Stimulated activated CD4-positive, alpha-beta T cell treated with anti-CD3 and anti-CD28 coated beads, Interleukin-4, amount 100 ng/mL, for 4 hours (primary cell): ENCODE results near the gene BUD13.
"Not testable (repeated sequence)": the region's sequence is repeated elsewhere in the genome, so short reads cannot be mapped to it uniquely, and the experiment has no call there.

Experiments
- DNase-seq, 2 experiments: peaks; one replicate each; pipeline ENCODE4 v3.0.0-alpha.2; 2020

The BUD13 gene

GRCh38 chr11:116792144-116792868 lies 19.5 kb upstream of the BUD13 start:
- no peak for DNase-seq

- DNase-seq, result no peak
These were observed 19.0 kb upstream of the BUD13 start, which contains the start of gene APOA5 for GRCh38 chr11:116791813-116792143. TSS of gene APOA5 (minus strand) at chr11:116791879. CDS start at chr11:116791860, 19 bp downstream.

- peak; percentile 56 to 74 for DNase-seq
These were observed 18.4 kb upstream of the BUD13 start for GRCh38 chr11:116791002-116791812.

- no peak for DNase-seq
These were observed 17.6 kb upstream of the BUD13 start for GRCh38 chr11:116790167-116791001.

- DNase-seq, result no peak
These were observed 16.2 kb upstream of the BUD13 start for GRCh38 chr11:116788975-116789374.

GRCh38 chr11:116788534-116788933 lies 15.7 kb upstream of the BUD13 start:
- no peak for DNase-seq

GRCh38 chr11:116787786-116788486 lies 15.1 kb upstream of the BUD13 start, which contains the start of gene ZPR1:
TSS of gene ZPR1 (minus strand) at chr11:116788023. CDS start at chr11:116787990, 33 bp downstream.
- peak; percentile 79 to 81 for DNase-seq

GRCh38 chr11:116787436-116787785 lies 14.6 kb upstream of the BUD13 start:
- no peak for DNase-seq

GRCh38 chr11:116786966-116787365 lies 14.2 kb upstream of the BUD13 start:
- no peak for DNase-seq

GRCh38 chr11:116786326-116786725 lies 13.5 kb upstream of the BUD13 start:
- no peak for DNase-seq

GRCh38 chr11:116782728-116783127 lies 9.9 kb upstream of the BUD13 start:
- DNase-seq, result no peak

- no peak for DNase-seq
These were observed 5.8 kb upstream of the BUD13 start for GRCh38 chr11:116778556-116778955.

- DNase-seq, result no peak
These were observed 4.3 kb upstream of the BUD13 start for GRCh38 chr11:116777056-116777455.

GRCh38 chr11:116776522-116776984 lies 3.8 kb upstream of the BUD13 start:
- DNase-seq, result no peak

GRCh38 chr11:116775975-116776374 lies 3.2 kb upstream of the BUD13 start:
- DNase-seq, result no peak

GRCh38 chr11:116774661-116775060 lies 1.9 kb upstream of the BUD13 start:
- DNase-seq, result no peak

- DNase-seq, result no peak
These were observed 663 bp upstream of the BUD13 start for GRCh38 chr11:116773203-116774097.

- DNase-seq, result no peak
These were observed 852 bp downstream of the BUD13 start for GRCh38 chr11:116771935-116772334.

- no peak for DNase-seq
These were observed 10.7 kb downstream of the BUD13 start for GRCh38 chr11:116762132-116762531.

- not testable (repeated sequence) for DNase-seq
These were observed 16.7 kb downstream of the BUD13 start for GRCh38 chr11:116756044-116756443.

GRCh38 chr11:116750070-116750718 lies 22.6 kb downstream of the BUD13 start:
- no peak for DNase-seq
